HEK293 (cell line): ENCODE measurements around the gene HYAL3.
"Not testable (repeated sequence)": the region's sequence is repeated elsewhere in the genome, so short reads cannot be mapped to it uniquely, and the experiment has no call there.

Experiments
- KLF16 ChIP-seq: fragments of 450-650 bp; formaldehyde crosslinking; IDR thresholded peaks from 2 replicates; pipeline ENCODE4 v1.5.1; 2017; ENCODE audit warnings: missing biosample characterization, missing genetic modification characterization
- SCRT1 ChIP-seq: fragments of 450-650 bp; formaldehyde crosslinking; IDR thresholded peaks from 2 replicates; pipeline ENCODE4 v1.5.1; 2016; ENCODE audit warnings: missing biosample characterization, missing genetic modification characterization, borderline replicate concordance
- TCF7L2 ChIP-seq: IDR thresholded peaks from 2 replicates; pipeline ENCODE4 v1.6.1; 2011; ENCODE audit warnings: low read depth, mild to moderate bottlenecking, inconsistent platforms, low read length, moderate library complexity, borderline replicate concordance
- ZBTB8A ChIP-seq: fragments of 450-650 bp; formaldehyde crosslinking; IDR thresholded peaks from 2 replicates; pipeline ENCODE4 v1.5.1; 2016; ENCODE audit warnings: missing biosample characterization, missing genetic modification characterization
- ZNF335 ChIP-seq: fragments of 450-650 bp; formaldehyde crosslinking; conservative IDR thresholded peaks from 2 replicates; pipeline ENCODE4 v1.5.1; 2016; ENCODE audit warnings: missing biosample characterization, missing genetic modification characterization
- ZNF544 ChIP-seq: fragments of 450-650 bp; formaldehyde crosslinking; IDR thresholded peaks from 2 replicates; pipeline ENCODE4 v1.5.0; 2017; ENCODE audit warnings: missing biosample characterization, missing genetic modification characterization
- ZNF558 ChIP-seq: fragments of 450-650 bp; formaldehyde crosslinking; IDR thresholded peaks from 2 replicates; pipeline ENCODE4 v1.5.1; 2016; ENCODE audit warnings: missing biosample characterization, missing genetic modification characterization
- ZNF623 ChIP-seq: fragments of 450-650 bp; formaldehyde crosslinking; IDR thresholded peaks from 2 replicates; pipeline ENCODE4 v1.5.1; 2016; ENCODE audit warnings: missing biosample characterization, missing genetic modification characterization
- ZNF785 ChIP-seq: fragments of 450-650 bp; formaldehyde crosslinking; IDR thresholded peaks from 2 replicates; pipeline ENCODE4 v1.5.1; 2016; ENCODE audit warnings: missing biosample characterization, missing genetic modification characterization
- TF ChIP-seq, protein P1 (sequence below): fragments of 450-650 bp; formaldehyde crosslinking; IDR thresholded peaks from 2 replicates; pipeline ENCODE4 v1.5.1; 2016; ENCODE audit warnings: missing biosample characterization, missing genetic modification characterization
- TF ChIP-seq, protein P2 (sequence below): fragments of 450-650 bp; formaldehyde crosslinking; IDR thresholded peaks from 2 replicates; pipeline ENCODE4 v1.5.1; 2016; ENCODE audit warnings: missing biosample characterization, missing genetic modification characterization
- TF ChIP-seq, protein P3 (sequence below): fragments of 450-650 bp; formaldehyde crosslinking; conservative IDR thresholded peaks from 2 replicates; pipeline ENCODE4 v1.5.1; 2016; ENCODE audit warnings: low read depth, missing biosample characterization, missing genetic modification characterization

DNA sequence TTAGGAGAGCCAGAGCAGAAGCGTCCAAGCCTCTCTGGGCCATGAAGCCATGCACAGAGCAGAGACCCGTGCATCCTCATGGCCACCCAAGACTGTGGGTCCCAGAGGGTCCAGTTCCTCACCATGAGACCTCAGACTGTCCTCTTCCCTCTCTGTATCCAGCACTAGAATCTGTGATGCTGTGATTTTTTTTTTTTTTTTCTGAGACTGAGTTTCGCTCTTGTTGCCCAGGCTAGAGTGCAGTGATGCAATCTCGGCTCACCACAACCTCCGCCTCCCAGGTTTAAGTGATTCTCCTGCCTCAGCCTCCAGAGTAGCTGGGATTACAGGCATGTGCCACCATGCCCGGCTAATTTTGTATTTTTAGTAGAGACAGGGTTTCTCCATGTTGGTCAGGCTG, 54.4 kb downstream of the HYAL3 start:
- TF ChIP-seq, protein P1, sequence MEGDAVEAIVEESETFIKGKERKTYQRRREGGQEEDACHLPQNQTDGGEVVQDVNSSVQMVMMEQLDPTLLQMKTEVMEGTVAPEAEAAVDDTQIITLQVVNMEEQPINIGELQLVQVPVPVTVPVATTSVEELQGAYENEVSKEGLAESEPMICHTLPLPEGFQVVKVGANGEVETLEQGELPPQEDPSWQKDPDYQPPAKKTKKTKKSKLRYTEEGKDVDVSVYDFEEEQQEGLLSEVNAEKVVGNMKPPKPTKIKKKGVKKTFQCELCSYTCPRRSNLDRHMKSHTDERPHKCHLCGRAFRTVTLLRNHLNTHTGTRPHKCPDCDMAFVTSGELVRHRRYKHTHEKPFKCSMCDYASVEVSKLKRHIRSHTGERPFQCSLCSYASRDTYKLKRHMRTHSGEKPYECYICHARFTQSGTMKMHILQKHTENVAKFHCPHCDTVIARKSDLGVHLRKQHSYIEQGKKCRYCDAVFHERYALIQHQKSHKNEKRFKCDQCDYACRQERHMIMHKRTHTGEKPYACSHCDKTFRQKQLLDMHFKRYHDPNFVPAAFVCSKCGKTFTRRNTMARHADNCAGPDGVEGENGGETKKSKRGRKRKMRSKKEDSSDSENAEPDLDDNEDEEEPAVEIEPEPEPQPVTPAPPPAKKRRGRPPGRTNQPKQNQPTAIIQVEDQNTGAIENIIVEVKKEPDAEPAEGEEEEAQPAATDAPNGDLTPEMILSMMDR (tag by site-specific recombination) = not testable (repeated sequence)
- TF ChIP-seq TCF7L2; ZNF335 (tag by site-specific recombination); ZNF785 (tag by site-specific recombination); ZNF558 (tag by site-specific recombination); KLF16 (tag by site-specific recombination); SCRT1; ZNF544 (tag by site-specific recombination); ZBTB8A (tag by site-specific recombination); ZNF623: not testable (repeated sequence)
- TF ChIP-seq, protein P2, sequence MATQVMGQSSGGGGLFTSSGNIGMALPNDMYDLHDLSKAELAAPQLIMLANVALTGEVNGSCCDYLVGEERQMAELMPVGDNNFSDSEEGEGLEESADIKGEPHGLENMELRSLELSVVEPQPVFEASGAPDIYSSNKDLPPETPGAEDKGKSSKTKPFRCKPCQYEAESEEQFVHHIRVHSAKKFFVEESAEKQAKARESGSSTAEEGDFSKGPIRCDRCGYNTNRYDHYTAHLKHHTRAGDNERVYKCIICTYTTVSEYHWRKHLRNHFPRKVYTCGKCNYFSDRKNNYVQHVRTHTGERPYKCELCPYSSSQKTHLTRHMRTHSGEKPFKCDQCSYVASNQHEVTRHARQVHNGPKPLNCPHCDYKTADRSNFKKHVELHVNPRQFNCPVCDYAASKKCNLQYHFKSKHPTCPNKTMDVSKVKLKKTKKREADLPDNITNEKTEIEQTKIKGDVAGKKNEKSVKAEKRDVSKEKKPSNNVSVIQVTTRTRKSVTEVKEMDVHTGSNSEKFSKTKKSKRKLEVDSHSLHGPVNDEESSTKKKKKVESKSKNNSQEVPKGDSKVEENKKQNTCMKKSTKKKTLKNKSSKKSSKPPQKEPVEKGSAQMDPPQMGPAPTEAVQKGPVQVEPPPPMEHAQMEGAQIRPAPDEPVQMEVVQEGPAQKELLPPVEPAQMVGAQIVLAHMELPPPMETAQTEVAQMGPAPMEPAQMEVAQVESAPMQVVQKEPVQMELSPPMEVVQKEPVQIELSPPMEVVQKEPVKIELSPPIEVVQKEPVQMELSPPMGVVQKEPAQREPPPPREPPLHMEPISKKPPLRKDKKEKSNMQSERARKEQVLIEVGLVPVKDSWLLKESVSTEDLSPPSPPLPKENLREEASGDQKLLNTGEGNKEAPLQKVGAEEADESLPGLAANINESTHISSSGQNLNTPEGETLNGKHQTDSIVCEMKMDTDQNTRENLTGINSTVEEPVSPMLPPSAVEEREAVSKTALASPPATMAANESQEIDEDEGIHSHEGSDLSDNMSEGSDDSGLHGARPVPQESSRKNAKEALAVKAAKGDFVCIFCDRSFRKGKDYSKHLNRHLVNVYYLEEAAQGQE = not testable (repeated sequence)
- TF ChIP-seq, protein P3, sequence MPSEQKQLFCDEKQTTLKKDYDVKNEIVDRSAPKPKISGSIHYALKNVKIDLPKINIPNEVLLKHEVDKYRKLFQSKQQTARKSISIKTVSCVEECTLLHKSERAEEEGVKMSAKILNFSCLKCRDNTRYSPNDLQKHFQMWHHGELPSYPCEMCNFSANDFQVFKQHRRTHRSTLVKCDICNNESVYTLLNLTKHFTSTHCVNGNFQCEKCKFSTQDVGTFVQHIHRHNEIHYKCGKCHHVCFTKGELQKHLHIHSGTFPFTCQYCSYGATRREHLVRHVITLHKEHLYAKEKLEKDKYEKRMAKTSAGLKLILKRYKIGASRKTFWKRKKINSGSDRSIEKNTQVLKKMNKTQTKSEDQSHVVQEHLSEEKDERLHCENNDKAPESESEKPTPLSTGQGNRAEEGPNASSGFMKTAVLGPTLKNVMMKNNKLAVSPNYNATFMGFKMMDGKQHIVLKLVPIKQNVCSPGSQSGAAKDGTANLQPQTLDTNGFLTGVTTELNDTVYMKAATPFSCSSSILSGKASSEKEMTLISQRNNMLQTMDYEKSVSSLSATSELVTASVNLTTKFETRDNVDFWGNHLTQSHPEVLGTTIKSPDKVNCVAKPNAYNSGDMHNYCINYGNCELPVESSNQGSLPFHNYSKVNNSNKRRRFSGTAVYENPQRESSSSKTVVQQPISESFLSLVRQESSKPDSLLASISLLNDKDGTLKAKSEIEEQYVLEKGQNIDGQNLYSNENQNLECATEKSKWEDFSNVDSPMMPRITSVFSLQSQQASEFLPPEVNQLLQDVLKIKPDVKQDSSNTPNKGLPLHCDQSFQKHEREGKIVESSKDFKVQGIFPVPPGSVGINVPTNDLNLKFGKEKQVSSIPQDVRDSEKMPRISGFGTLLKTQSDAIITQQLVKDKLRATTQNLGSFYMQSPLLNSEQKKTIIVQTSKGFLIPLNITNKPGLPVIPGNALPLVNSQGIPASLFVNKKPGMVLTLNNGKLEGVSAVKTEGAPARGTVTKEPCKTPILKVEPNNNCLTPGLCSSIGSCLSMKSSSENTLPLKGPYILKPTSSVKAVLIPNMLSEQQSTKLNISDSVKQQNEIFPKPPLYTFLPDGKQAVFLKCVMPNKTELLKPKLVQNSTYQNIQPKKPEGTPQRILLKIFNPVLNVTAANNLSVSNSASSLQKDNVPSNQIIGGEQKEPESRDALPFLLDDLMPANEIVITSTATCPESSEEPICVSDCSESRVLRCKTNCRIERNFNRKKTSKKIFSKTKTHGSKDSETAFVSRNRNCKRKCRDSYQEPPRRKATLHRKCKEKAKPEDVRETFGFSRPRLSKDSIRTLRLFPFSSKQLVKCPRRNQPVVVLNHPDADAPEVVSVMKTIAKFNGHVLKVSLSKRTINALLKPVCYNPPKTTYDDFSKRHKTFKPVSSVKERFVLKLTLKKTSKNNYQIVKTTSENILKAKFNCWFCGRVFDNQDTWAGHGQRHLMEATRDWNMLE (tag by site-specific recombination) = not testable (repeated sequence)
